Ascending aorta (tissue), 2 donors: ENCODE measurements around the gene FRRS1L. TPM values are rescaled to one million over a fixed set of nuclear protein-coding genes. Genes with fewer than 3 reads are reported as not detected.
"Not testable (repeated sequence)": the region's sequence is repeated elsewhere in the genome, so short reads cannot be mapped to it uniquely, and the experiment has no call there.

ENCODE experiments used
- DNase-seq, 2 donors: peaks; one replicate each; pipeline ENCODE4 v3.0.0-alpha.2; 2019; ENCODE audit warnings: low spot score in 2 of 2
- H3K27ac ChIP-seq, 2 donors: fragments of 200-600 bp; sonication (generic); one replicate each; pipeline ENCODE4 v1.5.1; 2016 to 2017; ENCODE audit warnings: mild to moderate bottlenecking in 1 of 2
- H3K27me3 ChIP-seq: fragments of 200-600 bp; sonication (generic); one replicate; pipeline ENCODE4 v1.5.1; 2017
- H3K36me3 ChIP-seq, 2 donors: fragments of 200-600 bp; sonication (generic); one replicate each; pipeline ENCODE4 v1.5.1; 2016
- H3K4me1 ChIP-seq, 2 donors: fragments of 200-600 bp; sonication (generic); one replicate each; pipeline ENCODE4 v1.5.1; 2016 to 2017; ENCODE audit warnings: mild to moderate bottlenecking in 1 of 2
- H3K4me3 ChIP-seq, 2 donors: fragments of 200-600 bp; sonication (generic); one replicate each; pipeline ENCODE4 v1.5.1; 2016 to 2017; ENCODE audit warnings: mild to moderate bottlenecking in 1 of 2
- H3K9me3 ChIP-seq, 2 donors: fragments of 200-600 bp; sonication (generic); one replicate each; pipeline ENCODE4 v1.5.1; 2016
- CTCF ChIP-seq, 3 experiments: fragments of 200-600 bp in 2 of 3; fragments of 450-650 bp in 1 of 3; sonication (generic) in 2 of 3; IDR thresholded peaks; one replicate each; pipeline ENCODE4 v1.5.1; 2016 to 2019; ENCODE audit warnings: antibody characterized with exemption in 3 of 3, mild to moderate bottlenecking in 1 of 3, moderate library complexity in 1 of 3
- intact Hi-C: fragments of 100-400 bp; cut with DNase I; formaldehyde crosslinking; loops from one replicate; pipeline ENCODE4 v1.15.1; 2023
- total RNA-seq: library from RNA; depleted of rRNA; stranded (reverse); fragments of >200 nt; gene quantifications from one replicate; pipeline ENCODE4 v1.1.0, GENCODE V29; 2016

The FRRS1L gene
- total RNA-seq, 1 donor from 2014 or later = 0.11 TPM

- no peaks in the 10 kb centered on the region for H3K36me3 ChIP-seq
- no peak for TF ChIP-seq CTCF (IDR thresholded peaks at IDR 0.05)
- no peaks in the 10 kb centered on the region for H3K4me1 ChIP-seq
- no peaks in the 10 kb centered on the region for H3K27me3 ChIP-seq
- intact Hi-C loops = no loop called here
- no peak for DNase-seq
- H3K4me3 ChIP-seq = no peak overlapping the region
- H3K9me3 ChIP-seq = no peaks in the 10 kb centered on the region
- H3K27ac ChIP-seq = no peak overlapping the region
Measured at GRCh38 chr9:109138421-109138820, 28.6 kb downstream of the FRRS1L start.

DNA sequence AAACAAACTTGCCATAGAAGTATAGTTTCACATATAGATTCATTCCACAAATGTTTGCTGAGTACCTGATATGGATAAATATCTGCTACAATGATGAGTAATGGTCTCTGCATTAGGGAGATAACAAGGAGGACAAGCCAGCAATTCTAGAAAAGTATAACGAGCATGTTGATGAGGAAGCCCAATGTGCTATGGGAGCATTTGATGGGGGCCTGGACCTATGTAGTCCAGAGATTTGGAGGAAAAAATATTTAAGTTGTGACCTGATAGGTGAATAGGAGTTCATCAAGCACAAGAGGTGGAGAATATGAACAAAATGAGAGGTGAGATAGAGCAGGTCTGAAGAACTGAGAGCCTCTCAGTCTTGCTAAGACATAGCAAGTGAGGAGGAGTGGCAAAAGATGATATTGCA is 32.9 kb downstream of the FRRS1L start:
- Histone ChIP-seq H3K9me3 (no peaks in the 10 kb centered on the region), H3K27ac (no peak overlapping the region), H3K4me1 (no peaks in the 10 kb centered on the region), H3K27me3 (no peaks in the 10 kb centered on the region), H3K36me3 (no peaks in the 10 kb centered on the region), H3K4me3 (no peak overlapping the region)
- no peak for DNase-seq
- intact Hi-C loops = no loop called here
- no peak for TF ChIP-seq CTCF (IDR thresholded peaks at IDR 0.05)

- no peak overlapping the region for H3K4me3 ChIP-seq
- no peaks in the 10 kb centered on the region for H3K9me3 ChIP-seq
- no peak for DNase-seq
- TF ChIP-seq CTCF (IDR thresholded peaks at IDR 0.05) = no peak
- H3K27ac ChIP-seq = no peak overlapping the region
- intact Hi-C loops = no loop called here
- H3K27me3 ChIP-seq = no peaks in the 10 kb centered on the region
- no peaks in the 10 kb centered on the region for H3K36me3 ChIP-seq
- no peaks in the 10 kb centered on the region for H3K4me1 ChIP-seq
Measured at GRCh38 chr9:109133533-109133932, 33.5 kb downstream of the FRRS1L start.

- intact Hi-C loops = no loop called here
- no peaks in the 10 kb centered on the region for H3K27me3 ChIP-seq
- no peak overlapping the region for H3K4me3 ChIP-seq
- H3K4me1 ChIP-seq = no peaks in the 10 kb centered on the region
- H3K9me3 ChIP-seq = no peaks in the 10 kb centered on the region
- no peaks in the 10 kb centered on the region for H3K36me3 ChIP-seq
- H3K27ac ChIP-seq = no peak overlapping the region
- no peak for TF ChIP-seq CTCF (IDR thresholded peaks at IDR 0.05)
- no peak for DNase-seq
Measured at GRCh38 chr9:109132567-109133021, 34.5 kb downstream of the FRRS1L start.

- H3K9me3 ChIP-seq = no peaks in the 10 kb centered on the region
- no peak overlapping the region for H3K4me3 ChIP-seq
- H3K27me3 ChIP-seq = no peaks in the 10 kb centered on the region
- intact Hi-C loops = no loop called here
- TF ChIP-seq CTCF (IDR thresholded peaks at IDR 0.05) = no peak
- no peak for DNase-seq
- no peaks in the 10 kb centered on the region for H3K4me1 ChIP-seq
- H3K36me3 ChIP-seq = no peaks in the 10 kb centered on the region
- H3K27ac ChIP-seq = no peak overlapping the region
Measured at GRCh38 chr9:109129470-109130197, 37.4 kb downstream of the FRRS1L start.

- H3K27me3 ChIP-seq, H3K27ac ChIP-seq, H3K4me3 ChIP-seq, H3K9me3 ChIP-seq, DNase-seq, H3K36me3 ChIP-seq, H3K4me1 ChIP-seq, intact Hi-C loops: not testable (repeated sequence)
Measured at GRCh38 chr9:109126671-109127070, 40.4 kb downstream of the FRRS1L start.
